Tibial nerve (tissue), 4 donors: ENCODE data around the gene GOLPH3.

Experiments used
- EP300 ChIP-seq, 2 donors: sonication (generic); formaldehyde crosslinking; IDR thresholded peaks; one replicate each; pipeline ENCODE4 v1.6.1; 2017; ENCODE audit warnings: antibody characterized with exemption in 2 of 2, mild to moderate bottlenecking in 1 of 2
- POLR2A ChIP-seq, 2 donors: fragments of 450-650 bp; IDR thresholded peaks; one replicate each; pipeline ENCODE4 v1.6.1; 2017; ENCODE audit warnings: antibody characterized with exemption in 2 of 2, mild to moderate bottlenecking in 2 of 2, moderate library complexity in 2 of 2
- TF ChIP-seq, protein P1 (sequence below), 5 experiments: fragments of 200-600 bp in 3 of 5; fragments of 450-650 bp in 2 of 5; sonication (generic) in 3 of 5; IDR thresholded peaks; one replicate each; pipeline ENCODE4 v1.5.1; 2016 to 2019; ENCODE audit warnings: antibody characterized with exemption in 5 of 5, mild to moderate bottlenecking in 3 of 5, moderate library complexity in 2 of 5

DNA sequence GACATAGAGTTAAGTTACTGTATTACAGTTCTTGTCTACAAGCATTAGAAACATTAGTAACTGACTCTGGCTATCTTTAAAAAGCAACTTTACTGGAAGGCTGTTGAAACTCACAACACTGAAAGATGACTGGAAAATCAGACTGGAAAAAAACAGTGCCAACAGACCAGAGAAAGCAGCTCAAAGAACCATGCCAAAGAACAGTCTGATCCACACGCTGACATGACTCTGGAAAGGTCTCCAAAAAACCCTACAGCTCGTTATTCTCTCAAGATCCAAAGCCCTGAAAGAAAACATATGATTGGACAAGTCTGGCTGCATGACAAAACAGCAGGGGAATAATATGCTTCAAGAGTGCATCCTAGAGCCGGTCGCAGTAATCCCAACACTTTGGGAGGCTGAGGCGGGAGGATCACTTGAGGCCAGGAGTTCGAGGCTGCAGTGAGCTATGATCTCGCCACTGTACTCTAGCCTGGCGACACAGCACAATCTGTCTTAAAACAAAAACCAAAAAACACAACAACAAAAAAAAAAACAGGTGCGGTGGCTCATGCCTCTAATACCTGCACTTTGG, 5.6 kb downstream of the GOLPH3 start:
- TF ChIP-seq EP300 (IDR thresholded peaks at IDR 0.05) (peak in 1 of 2 donors; percentile 49), POLR2A (IDR thresholded peaks at IDR 0.05) (no peak)
- TF ChIP-seq, protein P1, sequence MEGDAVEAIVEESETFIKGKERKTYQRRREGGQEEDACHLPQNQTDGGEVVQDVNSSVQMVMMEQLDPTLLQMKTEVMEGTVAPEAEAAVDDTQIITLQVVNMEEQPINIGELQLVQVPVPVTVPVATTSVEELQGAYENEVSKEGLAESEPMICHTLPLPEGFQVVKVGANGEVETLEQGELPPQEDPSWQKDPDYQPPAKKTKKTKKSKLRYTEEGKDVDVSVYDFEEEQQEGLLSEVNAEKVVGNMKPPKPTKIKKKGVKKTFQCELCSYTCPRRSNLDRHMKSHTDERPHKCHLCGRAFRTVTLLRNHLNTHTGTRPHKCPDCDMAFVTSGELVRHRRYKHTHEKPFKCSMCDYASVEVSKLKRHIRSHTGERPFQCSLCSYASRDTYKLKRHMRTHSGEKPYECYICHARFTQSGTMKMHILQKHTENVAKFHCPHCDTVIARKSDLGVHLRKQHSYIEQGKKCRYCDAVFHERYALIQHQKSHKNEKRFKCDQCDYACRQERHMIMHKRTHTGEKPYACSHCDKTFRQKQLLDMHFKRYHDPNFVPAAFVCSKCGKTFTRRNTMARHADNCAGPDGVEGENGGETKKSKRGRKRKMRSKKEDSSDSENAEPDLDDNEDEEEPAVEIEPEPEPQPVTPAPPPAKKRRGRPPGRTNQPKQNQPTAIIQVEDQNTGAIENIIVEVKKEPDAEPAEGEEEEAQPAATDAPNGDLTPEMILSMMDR (IDR thresholded peaks at IDR 0.05) = no peak
